SW480 (cell line): Measurements from ENCODE around the gene NECAB3.

Experiments
- DNase-seq: peaks from one replicate; pipeline ENCODE4 v3.0.0-alpha.2; 2016; ENCODE audit warnings: low spot score

The NECAB3 gene

GRCh38 chr20:33677991-33678702 is 3.9 kb upstream of the NECAB3 start:
- no peak for DNase-seq

- no peak for DNase-seq
Observed at GRCh38 chr20:33676652-33677645, 2.7 kb upstream of the NECAB3 start.

- no peak for DNase-seq
Observed at GRCh38 chr20:33676121-33676520, 1.9 kb upstream of the NECAB3 start.

- DNase-seq = no peak
Observed at GRCh38 chr20:33675136-33675959, 1.1 kb upstream of the NECAB3 start.

GRCh38 chr20:33673410-33674293 is 576 bp downstream of the NECAB3 start:
- no peak for DNase-seq

- DNase-seq = no peak
Observed at GRCh38 chr20:33673114-33673409, 1.2 kb downstream of the NECAB3 start.

GRCh38 chr20:33672426-33673113 is 1.7 kb downstream of the NECAB3 start:
- DNase-seq = no peak

- no peak for DNase-seq
Observed at GRCh38 chr20:33671573-33672288, 2.5 kb downstream of the NECAB3 start.

- no peak for DNase-seq
Observed at GRCh38 chr20:33670715-33671499, 3.3 kb downstream of the NECAB3 start.

GRCh38 chr20:33669873-33670640 is 4.2 kb downstream of the NECAB3 start:
- DNase-seq = no peak

- no peak for DNase-seq
Observed at GRCh38 chr20:33669224-33669623, 5.0 kb downstream of the NECAB3 start.

GRCh38 chr20:33668466-33669155 is 5.6 kb downstream of the NECAB3 start:
- no peak for DNase-seq

GRCh38 chr20:33667676-33668465 is 6.4 kb downstream of the NECAB3 start:
- DNase-seq = peak; percentile 92

- peak; percentile 81 for DNase-seq
Observed at GRCh38 chr20:33667245-33667675, 7.0 kb downstream of the NECAB3 start.

- peak; percentile 100 for DNase-seq
Observed at GRCh38 chr20:33666293-33667244, 7.7 kb downstream of the NECAB3 start, which contains the start of gene ACTL10. Gene ACTL10 (plus strand): TSS chr20:33666943. CDS start chr20:33667498, 555 bp downstream.

- no peak for DNase-seq
Observed at GRCh38 chr20:33664762-33665144, 9.5 kb downstream of the NECAB3 start.
